GM19035 (cell line): ENCODE data around the gene WDFY2.
A peak's percentile ranks its signal among the peaks of the same experiment; 100 is the strongest.

Experiments
- ATAC-seq: cut with Tn5 transposase; IDR thresholded peaks from one replicate; pipeline ENCODE4 v1.9.1; 2021; ENCODE audit not compliant: unreplicated experiment

WDFY2 gene

GRCh38 chr13:51783428-51784094, 199.3 kb downstream of the WDFY2 start:
- ATAC-seq, result no peak

GRCh38 chr13:51784097-51784496, 199.8 kb downstream of the WDFY2 start:
- ATAC-seq, result no peak

DNA sequence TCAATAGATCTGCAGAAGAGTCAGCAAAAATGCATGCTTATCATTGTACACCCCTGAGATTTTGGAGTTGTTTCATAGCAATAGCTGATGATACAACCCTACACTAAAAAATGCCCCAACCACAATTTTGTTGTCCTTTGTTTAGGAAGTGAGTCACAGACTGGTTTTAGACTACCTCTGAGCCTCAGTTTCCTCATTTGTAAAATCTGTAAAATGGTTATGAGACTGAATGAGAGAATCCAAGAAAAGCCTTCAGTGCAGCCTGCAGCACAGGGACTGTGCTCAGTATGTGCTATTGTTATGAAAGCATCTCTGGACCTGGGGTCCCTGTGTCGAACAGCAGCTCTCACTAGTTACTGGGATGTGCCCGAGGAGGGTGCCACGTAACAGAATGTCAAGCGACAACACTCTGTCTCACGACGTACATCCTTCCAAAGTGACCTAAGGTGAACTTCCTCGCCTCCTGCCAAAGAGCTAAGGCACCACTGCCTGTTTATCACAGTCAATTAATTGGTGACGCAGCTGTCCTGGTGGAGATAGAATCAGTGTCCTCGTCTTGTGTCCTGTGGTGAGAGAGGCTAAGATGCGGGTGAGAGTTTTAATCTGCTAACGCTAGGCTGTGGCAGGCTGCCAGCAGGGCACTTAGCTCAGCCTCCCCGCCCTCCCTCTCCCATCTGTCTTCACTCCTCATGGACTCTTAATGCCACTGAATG, 201.6 kb downstream of the WDFY2 start:
- ATAC-seq, result no peak

GRCh38 chr13:51786425-51787265, 202.4 kb downstream of the WDFY2 start:
- no peak for ATAC-seq

- ATAC-seq, result peak; percentile 64
These were observed 209.5 kb downstream of the WDFY2 start for GRCh38 chr13:51793570-51794271.

GRCh38 chr13:51794964-51795363, 210.7 kb downstream of the WDFY2 start:
- no peak for ATAC-seq

DNA sequence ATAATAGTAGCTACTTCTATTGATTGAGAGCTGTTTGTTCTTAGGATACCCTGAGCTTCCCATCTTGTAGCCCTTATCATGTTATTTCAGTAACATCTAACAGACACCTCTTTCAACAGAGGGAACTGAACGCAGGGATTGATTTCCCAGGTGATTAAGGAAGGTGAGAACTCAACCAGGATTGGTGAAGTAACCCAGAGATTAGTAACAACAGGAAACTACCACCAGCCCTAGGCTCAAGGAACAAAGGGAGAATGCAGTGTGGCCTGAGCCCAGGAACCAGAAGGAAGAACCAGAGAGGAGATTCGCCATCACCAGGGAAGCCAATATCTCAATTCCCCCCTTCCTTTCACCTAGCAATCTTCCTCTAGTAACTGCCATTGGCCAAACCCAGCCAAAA, 211.2 kb downstream of the WDFY2 start:
- ATAC-seq, result no peak

DNA sequence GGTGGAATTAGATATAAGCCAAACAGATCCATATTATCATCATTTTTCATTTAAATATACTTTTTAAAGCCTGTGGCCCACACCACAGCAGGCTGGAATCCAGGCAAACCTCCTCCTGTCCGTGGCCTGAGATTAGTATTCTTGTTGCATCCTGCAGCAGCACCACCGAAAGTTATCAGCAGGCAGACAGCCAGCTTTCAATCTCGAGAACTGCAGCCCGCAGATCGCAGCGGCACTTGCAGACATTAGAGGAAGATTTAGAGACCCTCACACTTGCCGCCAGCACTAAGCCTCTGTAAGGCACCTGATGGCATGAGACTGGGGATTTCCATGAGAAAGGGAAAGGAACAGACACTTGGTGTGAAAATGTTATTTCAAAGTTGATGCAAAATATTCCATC, 212.3 kb downstream of the WDFY2 start:
- ATAC-seq, result no peak

- no peak for ATAC-seq
These were observed 213.6 kb downstream of the WDFY2 start for GRCh38 chr13:51797664-51798488.

DNA sequence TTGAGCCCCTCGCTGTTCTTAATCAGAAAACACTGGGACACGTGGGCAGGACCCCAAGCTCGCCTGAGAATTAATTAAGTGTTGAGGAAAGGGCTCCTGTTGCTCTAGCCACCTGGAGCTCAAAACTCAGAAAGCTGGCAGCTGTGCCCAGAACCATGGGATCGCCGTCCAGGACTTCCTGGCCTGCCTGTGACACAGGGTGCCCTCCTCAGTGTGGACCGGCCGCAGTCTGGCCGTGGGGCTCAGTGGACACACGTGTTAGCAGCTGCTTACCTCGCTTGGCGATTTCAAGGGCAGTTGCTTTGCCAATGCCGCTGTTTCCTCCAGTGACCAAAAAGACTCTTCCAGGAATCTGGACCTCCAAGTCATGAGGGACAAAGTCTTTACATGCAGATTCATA, 215.0 kb downstream of the WDFY2 start:
- no peak for ATAC-seq

DNA sequence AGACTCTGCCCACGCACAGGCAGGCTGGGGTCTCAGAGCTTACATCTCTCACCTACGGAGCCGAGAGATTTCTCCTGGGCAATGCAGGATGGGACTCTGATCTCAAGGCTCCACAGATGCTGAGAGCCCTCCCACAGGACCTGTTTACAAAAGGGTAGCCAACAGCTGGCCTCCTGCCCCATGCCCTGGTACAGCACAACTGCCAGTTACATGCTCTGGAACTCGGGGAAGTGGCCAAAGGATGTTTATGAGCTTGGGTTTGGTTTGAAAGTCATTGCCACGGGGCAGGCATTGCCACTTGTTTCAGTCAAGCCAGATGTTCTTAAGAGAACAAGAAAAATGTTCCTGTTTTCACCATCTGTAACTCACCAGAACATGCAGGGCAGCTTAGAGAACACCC, 216.2 kb downstream of the WDFY2 start:
- ATAC-seq, result no peak

GRCh38 chr13:51801631-51802099, 217.4 kb downstream of the WDFY2 start:
- no peak for ATAC-seq

DNA sequence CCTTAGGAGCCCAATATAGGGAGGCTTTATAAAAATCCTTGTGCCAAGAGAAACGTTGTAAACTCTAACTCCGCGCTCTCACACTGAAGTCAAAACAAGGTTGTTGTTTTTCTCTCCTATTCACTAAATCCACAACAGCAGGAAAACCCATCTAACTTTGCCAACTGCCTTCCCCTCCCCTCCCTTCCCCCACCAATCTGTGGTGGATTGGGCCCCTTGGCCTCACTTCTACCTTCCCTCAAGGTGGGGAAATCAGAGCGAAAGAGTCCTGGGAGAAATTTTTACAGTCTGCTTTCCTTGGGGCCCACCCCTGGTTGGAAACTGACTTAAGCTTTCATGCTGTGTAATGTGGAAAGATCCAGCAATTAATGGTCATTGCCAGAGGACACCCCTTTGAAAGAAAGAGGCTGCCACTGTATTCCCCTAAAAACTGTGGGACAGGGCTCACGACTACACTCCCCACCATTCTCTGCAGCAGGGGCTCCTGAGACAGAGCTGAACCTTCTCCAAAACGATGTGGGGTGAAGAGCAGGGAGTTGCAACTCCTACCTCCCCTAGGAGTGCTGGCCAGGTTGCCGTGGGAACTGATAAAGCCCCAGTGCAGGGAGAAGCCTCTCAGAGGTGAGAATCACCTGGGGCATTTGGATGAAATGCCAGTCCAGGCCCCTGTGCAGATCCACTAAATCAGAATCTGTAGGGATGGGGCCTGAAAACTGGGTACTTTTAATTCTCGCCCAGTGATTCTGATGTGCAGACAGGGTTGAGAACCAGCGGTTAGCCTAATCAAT, 218.6 kb downstream of the WDFY2 start:
- no peak for ATAC-seq

GRCh38 chr13:51803422-51804294, 219.4 kb downstream of the WDFY2 start, which contains the start of gene DHRS12:
TSS of gene DHRS12 (minus strand) at chr13:51804163. CDS start at chr13:51799659, 4,504 bp downstream.
- ATAC-seq, result peak; percentile 89

DNA sequence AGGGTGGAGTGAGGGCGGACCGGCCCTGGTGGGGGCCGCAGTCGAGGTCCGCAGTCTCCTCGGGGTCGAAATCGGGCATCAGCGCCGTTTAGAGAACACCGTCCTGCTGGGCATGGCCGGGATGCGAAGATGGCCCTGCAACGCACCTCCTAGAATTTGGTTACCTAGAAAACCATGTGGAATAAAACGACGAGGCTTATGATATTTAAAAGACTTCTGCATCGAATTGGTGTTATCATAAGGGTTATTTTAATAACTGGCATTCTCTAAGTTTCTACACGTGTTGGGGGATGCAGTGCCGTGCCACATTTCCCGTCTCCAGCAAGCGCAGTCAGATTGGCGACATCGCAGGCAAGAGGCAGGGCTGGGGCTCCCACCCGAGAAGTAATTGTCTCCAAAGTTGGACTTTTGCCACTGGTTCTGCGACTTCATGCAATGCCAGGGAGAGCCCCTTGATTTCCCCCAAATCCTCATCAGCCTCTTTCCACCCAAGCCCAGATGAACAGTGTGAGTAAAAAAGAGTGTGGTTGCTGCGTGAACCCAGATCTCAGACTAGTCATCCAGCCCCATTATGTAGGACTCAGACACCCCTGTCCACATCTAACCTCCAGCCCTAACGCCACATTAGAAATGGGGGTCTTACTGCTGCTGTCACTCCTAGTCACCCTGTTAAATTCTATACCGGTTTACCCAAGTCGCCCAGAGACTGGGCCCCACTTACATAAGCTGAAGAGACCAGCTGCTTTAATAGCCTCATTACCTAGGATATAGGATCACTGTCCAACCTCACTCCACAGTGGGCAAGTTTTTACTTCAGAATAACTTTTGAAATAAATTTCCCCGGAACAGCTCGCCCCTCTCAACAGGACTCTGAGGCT, 220.3 kb downstream of the WDFY2 start:
- ATAC-seq, result no peak

DNA sequence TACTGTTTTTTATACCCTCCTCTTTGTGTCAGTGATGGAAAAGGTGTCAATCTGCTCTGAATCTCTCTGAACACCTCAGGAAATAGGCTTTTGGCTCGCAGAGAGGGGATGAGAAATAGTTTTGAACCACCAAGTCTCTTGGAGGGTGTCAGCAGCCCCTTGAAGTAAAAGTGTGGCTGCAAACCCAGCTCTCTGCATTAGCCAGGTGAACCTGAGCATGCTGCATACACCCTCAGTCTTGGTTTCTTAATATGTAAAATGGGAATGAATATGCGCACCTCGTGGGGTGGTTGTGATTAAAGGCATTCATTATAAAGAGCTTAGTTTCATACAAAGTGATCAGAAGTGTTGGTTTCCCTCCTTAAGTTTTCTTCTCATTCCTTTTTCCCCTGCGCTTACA, 221.1 kb downstream of the WDFY2 start:
- ATAC-seq, result no peak

- no peak for ATAC-seq
These were observed 221.7 kb downstream of the WDFY2 start for GRCh38 chr13:51805925-51806324.
